Measurements from ENCODE around the gene BRINP3.

GRCh38 chr1:190119683-190120082 lies 358.0 kb downstream of the BRINP3 start:
- TF ChIP-seq POLR2A (IDR thresholded peaks at IDR 0.05; ENCODE audit: low read depth) (no peak), POLR2AphosphoS5 (IDR thresholded peaks at IDR 0.05) (no peak)
- TF ChIP-seq, protein P1, sequence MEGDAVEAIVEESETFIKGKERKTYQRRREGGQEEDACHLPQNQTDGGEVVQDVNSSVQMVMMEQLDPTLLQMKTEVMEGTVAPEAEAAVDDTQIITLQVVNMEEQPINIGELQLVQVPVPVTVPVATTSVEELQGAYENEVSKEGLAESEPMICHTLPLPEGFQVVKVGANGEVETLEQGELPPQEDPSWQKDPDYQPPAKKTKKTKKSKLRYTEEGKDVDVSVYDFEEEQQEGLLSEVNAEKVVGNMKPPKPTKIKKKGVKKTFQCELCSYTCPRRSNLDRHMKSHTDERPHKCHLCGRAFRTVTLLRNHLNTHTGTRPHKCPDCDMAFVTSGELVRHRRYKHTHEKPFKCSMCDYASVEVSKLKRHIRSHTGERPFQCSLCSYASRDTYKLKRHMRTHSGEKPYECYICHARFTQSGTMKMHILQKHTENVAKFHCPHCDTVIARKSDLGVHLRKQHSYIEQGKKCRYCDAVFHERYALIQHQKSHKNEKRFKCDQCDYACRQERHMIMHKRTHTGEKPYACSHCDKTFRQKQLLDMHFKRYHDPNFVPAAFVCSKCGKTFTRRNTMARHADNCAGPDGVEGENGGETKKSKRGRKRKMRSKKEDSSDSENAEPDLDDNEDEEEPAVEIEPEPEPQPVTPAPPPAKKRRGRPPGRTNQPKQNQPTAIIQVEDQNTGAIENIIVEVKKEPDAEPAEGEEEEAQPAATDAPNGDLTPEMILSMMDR (IDR thresholded peaks at IDR 0.05) = no peak

All from esophagus muscularis mucosa (tissue), 3 donors.